NCI-H2227 (cell line): ENCODE measurements around the gene SLX4IP.
A peak's percentile ranks its signal among the peaks of the same experiment; 100 is the strongest.

Experiments used
- DNase-seq: peaks from one replicate; lab custom pipeline; 2025; ENCODE audit not compliant: unreplicated experiment; lab: John Stamatoyannopoulos, UW

Gene SLX4IP

GRCh38 chr20:10644458-10645204, 209.5 kb downstream of the SLX4IP start:
- no peak for DNase-seq

GRCh38 chr20:10645205-10645570, 210.1 kb downstream of the SLX4IP start:
- DNase-seq, result no peak

GRCh38 chr20:10646006-10646405, 210.9 kb downstream of the SLX4IP start:
- no peak for DNase-seq

- no peak for DNase-seq
Measured at GRCh38 chr20:10646886-10647420, 211.8 kb downstream of the SLX4IP start.

GRCh38 chr20:10647471-10647870, 212.4 kb downstream of the SLX4IP start:
- DNase-seq, result no peak

GRCh38 chr20:10647909-10648308, 212.8 kb downstream of the SLX4IP start:
- no peak for DNase-seq

GRCh38 chr20:10648651-10649050, 213.5 kb downstream of the SLX4IP start:
- DNase-seq, result no peak

GRCh38 chr20:10649080-10649796, 214.1 kb downstream of the SLX4IP start:
- DNase-seq, result no peak

GRCh38 chr20:10649797-10650160, 214.7 kb downstream of the SLX4IP start:
- no peak for DNase-seq

- no peak for DNase-seq
Measured at GRCh38 chr20:10651227-10651990, 216.3 kb downstream of the SLX4IP start.

- no peak for DNase-seq
Measured at GRCh38 chr20:10652185-10652584, 217.1 kb downstream of the SLX4IP start.

- no peak for DNase-seq
Measured at GRCh38 chr20:10652660-10653261, 217.7 kb downstream of the SLX4IP start.

- DNase-seq, result peak; percentile 63
Measured at GRCh38 chr20:10653599-10654249, 218.6 kb downstream of the SLX4IP start.

- no peak for DNase-seq
Measured at GRCh38 chr20:10654250-10654610, 219.1 kb downstream of the SLX4IP start.

- no peak for DNase-seq
Measured at GRCh38 chr20:10654630-10655029, 219.5 kb downstream of the SLX4IP start.

GRCh38 chr20:10655720-10656669, 220.9 kb downstream of the SLX4IP start:
- no peak for DNase-seq

GRCh38 chr20:10657453-10657852, 222.3 kb downstream of the SLX4IP start:
- DNase-seq, result no peak

- DNase-seq, result no peak
Measured at GRCh38 chr20:10658051-10658823, 223.1 kb downstream of the SLX4IP start.
